Activated naive CD4-positive, alpha-beta T cell (primary cell): ENCODE results near the gene RAB1B.

Experiments used
- DNase-seq, 4 experiments: peaks; one replicate each; lab custom pipeline; 2025; lab: John Stamatoyannopoulos, UW

Gene RAB1B

DNA sequence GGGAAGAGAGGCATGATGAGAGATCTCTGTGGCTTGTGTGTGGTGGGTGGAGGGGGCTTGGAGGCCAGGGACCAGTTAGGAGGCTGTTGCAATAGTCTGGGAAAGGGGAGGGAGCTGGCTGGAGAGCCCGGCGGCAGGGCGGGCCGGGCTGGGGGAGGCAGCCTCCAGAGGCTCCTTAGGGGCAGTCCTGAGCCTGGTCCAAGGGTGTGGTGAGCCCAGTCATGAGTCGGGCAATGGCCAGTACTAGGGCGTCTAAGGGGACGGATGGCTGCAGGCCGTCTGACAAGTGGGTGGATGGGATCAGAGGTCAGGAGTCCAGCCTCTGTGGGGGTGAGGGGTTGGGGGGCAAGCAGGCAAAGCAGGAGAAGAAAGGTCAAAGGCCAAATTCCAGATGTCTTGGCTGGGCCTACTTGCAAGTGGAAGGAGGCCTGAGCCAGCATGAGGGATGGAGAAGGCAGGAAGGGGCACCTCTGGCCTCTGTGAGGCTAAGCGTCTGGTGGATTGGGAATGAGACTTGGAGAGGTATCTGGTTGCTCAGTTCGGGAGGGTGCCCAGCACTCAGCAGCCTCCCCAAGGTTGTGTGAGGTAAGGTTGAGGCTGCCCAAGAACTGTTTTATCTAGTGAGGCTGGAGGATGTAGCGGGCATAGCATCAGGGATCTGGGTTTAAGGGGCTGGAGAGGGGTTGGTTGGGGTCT, 54.4 kb downstream of the RAB1B start:
- DNase-seq = no peak

- DNase-seq = no peak
Measured at GRCh38 chr11:66323684-66324083, 55.2 kb downstream of the RAB1B start.

GRCh38 chr11:66324664-66325063, 56.2 kb downstream of the RAB1B start:
- no peak for DNase-seq

DNA sequence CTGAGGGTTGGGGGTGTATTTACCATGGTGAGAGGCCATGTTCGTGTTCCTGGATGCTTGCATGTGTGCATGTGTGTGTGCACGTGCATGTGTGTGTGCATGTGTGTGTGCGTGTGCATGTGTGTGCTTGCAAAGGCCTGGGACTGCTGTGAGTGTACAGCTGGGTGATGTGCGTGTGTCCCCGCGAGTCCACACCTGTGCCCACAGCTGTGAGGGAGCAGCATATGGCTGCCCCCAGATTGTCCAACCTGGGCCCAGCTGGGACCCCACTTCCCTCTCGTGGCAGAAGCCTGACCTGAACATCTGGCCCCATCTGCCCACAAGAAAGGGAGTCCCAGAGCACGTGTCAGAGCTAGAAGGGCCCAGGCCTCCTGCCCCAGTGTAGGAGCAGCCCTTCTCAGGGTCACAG, 56.8 kb downstream of the RAB1B start:
- no peak for DNase-seq

- DNase-seq = peak in 1 of 4 experiments; percentile 44
Measured at GRCh38 chr11:66326261-66327111, 58.0 kb downstream of the RAB1B start.
